Umbilical cord (tissue), 2 donors: ENCODE measurements around the gene ACOT7. TPM values are rescaled to one million over a fixed set of nuclear protein-coding genes. Genes with fewer than 3 reads are reported as not detected.
"Not testable (repeated sequence)": the region's sequence is repeated elsewhere in the genome, so short reads cannot be mapped to it uniquely, and the experiment has no call there.

Experiments
- DNase-seq: peaks from one replicate; pipeline ENCODE4 v3.0.0-alpha.2; 2015; ENCODE audit warnings: low spot score
- total RNA-seq: library from RNA; depleted of rRNA; stranded (reverse); fragments of >200 nt; gene quantifications from one replicate; pipeline ENCODE4 v1.2.3, GENCODE V29; 2014; ENCODE audit warnings: low replicate concordance; ENCODE audit not compliant: insufficient read depth

ACOT7 gene
- total RNA-seq, 1 donor from 2014 or later: 7.5 TPM

DNA sequence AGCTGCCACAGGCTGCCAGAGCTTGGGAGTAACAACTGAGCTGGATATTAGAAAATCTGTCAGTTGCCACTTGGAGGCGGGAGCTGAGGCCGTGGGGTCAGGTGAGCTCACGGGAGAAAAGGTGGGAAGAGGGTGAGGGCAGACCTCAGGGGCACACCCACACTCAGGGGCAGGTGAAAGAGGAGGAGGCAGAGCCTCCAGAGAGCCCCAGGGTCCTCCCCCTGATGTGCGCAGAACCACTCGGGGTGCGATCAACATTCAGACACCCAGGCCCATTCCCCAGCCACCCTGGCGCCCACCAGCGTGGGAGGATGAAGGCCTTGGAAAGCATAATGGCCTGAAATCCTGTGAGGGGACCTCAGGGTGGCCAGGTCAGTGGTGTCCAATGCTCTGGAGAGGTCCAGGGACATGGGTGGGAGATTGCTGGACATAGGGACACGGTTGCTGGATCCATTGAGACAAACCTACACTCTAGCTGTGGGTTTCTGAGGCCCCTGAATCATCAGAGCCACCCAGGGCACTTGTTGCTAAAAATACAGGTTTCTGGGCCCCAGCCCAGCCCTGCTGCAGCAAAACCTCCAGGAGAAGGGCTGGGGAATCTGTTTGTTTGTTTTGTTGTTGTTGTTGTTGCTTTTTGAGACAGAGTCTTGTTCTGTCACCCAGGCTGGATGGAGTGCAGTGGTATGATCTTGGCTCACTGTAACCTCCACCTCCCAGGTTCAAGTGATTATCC, 83.3 kb downstream of the ACOT7 start:
- DNase-seq: no peak

DNA sequence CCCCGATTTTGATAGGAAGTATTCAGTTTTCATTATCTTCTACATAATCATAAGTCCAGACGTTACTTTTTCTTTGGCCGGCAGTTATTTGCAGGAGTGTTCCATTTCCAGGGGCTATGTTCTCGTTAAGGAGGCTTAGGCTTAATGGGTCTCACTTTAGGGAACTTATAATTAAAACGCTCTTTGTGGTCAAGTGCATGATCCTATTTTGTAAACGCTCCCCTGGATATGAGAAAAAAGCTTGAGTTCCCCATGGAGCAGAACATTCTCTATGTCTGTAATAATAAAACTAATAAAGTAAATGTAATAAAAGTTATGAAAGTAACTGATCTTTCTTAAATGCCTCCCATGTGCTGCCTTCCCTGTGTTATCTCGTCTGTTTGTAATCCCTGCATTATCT, 84.0 kb downstream of the ACOT7 start:
- DNase-seq: no peak

DNA sequence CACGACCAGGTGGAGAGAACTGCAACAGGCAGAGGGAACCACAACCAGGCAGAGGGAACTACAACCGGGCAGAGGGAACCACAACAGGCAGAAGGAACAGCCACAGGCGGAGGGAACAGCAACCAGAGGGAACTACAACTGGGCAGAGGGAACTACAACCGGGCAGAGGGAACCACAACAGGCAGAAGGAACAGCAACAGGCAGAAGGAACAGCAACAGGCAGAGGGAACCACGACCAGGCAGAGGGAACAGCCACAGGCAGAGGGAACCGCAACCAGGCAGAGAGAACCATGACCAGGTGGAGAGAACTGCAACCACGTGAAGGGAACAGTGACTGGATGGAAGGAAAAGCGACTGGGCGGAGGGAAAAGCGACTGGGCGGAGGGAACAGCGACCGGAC, 85.1 kb downstream of the ACOT7 start:
- no peak for DNase-seq

DNA sequence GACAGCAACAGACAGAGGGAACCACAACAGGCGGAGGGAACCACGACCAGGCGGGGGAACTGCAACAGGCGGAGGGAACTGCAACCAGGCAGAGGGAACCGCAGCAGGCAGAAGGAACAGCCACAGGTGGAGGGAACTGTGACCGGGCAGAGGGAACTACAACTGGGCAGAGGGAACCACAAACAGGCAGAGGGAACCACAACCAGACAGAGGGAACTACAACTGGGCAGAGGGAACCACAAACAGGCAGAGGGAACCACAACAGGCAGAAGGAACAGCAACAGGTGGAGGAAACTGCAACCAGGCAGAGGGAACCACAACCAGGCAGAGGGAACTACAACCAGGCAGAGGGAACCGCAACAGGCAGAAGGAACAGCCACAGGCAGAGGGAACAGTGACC, 85.9 kb downstream of the ACOT7 start:
- not testable (repeated sequence) for DNase-seq

DNA sequence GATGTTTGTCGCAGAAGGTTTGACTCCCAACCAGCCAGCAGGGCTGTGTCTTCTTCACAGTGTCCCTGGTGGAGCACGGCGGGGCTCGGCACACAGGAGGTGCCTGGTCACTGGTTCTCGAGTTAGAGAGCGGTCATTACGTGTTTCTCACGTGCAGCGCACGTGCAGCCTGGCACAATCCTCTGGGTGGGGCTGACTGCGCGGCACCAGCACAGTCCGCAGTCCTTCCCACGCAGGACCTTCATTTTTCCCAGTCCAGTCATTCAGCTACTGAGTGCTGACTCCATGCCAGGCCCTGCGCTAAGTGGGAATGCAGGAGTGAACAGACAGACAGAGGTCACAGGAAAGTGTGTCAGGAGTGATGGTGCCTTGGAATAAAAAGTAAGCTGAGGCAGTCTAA, 86.5 kb downstream of the ACOT7 start:
- no peak for DNase-seq

DNA sequence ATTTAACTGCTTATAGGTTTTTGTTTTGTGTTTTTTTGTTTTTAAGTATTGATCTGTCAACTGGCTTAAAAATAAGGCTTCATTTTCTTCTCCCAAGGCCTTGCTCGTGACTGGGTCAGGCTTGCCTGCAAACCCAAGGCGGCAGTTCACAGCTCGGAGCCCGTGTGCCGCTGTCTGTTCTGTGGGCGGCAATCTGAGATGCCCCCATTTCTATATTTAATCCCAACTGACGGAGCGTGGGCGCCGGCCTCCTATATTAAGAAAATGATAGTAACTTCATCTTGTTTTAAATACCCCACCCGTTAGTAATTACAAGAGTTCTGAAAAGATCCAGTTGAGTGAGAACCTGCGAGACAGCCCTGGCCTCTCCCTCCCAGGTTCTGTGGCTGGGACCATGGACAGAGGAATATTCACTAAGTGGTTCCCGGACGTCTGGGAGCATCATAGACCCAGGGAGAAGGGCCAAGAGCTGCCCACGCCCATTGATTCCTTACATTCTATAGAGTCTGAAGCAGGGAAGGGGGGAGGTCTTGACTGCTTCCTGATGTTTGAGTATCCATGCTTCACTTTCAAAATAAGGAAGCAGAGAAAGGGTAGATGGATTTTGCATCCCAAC, 90.1 kb downstream of the ACOT7 start:
- DNase-seq: no peak

DNA sequence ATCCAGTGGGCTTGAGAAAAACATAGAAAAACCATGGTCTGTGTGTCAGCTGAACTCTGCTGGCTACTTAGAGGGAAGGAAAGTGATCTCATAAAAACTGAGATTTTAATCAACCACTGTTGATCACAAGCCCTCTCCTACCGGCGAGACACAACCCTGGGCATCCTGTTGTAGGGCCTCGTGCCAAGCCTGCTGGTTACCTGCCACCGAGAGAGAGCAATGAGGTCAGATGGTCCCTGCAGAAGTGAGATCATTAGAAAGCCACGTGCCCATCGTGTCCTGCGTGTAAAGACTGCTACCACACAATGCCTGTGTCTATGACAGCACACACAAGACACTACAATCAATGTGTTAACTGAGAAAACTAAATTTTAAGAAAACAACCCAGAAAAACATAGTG, 91.0 kb downstream of the ACOT7 start:
- DNase-seq: no peak

DNA sequence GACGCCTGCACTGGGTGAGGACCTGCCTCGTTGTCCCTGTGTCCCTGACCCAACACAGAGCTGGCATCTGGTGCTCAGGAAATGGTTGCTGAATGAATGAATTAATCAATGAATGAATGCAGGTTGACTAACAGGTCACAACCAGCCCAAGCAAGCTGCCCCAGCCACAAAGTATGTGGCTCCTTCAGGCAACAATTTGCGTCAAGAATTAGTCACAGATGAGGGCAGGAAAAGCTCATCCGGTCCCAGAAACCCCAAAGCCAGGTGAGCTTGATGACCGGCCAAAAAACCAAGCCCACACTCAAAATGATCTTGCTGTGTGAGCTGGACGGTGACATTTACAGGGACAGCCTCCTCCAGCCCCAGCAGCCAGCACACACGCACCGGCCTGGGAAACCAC, 92.0 kb downstream of the ACOT7 start:
- no peak for DNase-seq

DNA sequence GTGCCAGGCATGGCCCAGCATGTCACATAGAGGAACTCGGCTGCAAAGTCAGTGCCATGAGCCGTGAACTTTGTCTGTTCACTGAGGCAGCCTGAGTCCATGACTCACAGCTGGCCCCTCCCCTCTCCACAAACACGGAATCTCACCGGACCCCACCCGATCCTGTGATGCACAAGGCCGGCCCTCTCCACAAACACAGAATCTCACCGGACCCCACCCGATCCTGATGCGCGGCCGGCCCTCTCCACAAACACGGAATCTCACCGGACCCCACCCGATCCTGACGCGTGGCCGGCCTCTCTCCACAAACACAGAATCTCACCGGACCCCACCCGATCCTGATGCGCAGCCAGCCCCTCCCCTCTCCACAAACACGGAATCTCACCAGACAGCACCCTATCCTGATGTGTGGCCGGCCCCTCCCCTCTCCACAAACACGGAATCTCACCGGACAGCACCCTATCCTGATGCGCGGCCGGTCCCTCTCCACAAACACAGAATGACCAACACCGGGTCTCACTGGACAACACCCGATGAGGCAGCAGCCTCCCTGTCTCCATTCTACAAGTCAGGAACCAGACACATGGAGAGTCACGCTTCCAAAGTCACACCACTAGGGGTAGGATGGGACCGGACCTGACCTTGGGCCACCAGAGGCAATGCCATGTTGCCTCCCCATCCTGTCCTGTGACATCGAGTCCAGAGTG, 93.1 kb downstream of the ACOT7 start:
- no peak for DNase-seq

DNA sequence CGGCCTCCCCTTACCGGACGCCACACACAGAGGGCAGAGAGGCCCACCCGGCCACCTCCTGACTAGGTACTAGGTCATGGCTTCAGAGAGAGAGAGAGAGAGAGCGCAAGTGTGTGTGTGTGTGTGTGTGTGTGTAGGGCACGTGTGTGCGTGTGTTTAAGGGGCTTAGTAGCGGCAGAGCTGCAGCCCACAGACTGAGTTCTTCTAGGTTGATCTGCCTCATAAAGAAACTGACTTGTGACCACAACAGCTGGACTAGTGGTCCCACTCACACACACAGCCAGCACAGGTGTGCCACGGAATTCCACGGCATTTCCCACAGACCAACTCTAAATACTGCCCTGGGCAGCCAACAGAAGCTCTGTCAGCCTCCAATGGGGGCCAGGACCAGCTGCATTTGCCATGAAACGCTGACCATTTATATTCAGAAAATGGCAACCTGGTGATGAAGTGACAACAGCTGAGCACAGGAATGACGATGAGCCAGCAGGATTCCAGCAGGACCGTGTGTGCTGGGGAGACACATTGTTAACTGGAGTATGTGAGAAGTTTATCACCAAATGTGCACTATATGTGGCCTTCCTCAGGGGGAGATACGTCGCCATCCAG, 93.9 kb downstream of the ACOT7 start:
- no peak for DNase-seq

DNA sequence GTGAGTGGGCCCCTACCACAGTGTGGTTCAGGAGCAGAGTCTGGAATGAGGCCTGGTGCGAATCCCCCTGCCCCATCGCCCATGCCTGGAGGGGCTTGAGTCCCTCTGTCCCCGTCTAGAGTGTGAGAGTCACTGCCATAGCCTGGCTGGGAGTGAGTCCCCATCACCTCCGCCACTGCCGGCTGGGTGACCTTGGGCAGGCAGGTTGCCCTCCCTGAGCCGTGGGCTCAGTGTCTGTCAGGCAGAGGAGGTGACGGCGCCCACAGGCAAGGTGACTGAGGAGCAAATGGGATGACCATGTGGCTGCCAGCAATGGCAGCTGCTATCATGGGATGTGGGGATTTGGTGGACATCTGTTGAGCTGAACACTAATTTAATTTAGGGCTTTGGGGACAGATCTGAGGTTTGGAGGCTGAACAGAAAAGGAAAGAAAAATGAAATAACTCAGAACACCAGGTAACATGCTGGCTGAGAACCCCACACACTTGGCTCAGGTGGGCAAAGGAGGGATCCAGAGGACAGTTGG, 94.6 kb downstream of the ACOT7 start:
- no peak for DNase-seq

DNA sequence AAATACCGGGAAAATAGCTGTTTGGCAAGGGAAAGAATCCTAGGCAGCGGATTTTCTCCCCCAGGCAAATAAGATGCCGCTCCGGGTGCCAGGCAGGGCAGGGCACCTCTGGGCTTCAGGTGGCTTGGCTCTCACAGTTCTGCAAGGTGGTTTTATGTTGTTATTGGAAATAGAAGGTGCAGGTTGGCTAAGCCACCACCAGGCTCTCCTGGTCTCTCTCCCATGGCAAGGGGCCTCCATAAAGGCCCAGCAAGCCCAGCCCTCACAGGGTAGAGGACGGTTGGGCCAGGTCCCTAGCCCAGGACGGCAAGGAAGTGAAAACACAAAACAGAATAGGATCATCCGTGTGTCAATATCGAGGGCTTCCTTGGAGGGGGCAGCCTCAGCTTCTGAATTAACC, 95.0 kb downstream of the ACOT7 start:
- DNase-seq: no peak

DNA sequence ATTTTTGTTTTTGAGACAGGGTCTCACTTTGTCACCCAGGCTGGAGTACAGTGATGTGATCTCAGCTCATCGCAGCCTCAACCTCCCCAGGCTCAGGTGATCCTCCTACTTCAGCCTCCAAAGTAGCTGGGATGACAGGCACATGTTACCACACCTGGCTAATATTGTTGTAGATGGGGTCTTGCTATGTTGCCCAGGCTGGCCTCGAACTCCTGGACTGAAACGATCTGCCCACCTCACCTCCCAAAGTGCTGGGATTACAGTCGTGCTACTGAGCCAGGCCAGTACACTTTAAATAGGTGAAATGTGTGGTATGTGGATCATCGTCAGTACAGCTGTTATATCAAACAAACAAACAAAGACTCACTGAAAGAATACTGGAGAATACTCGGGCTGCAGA, 97.7 kb downstream of the ACOT7 start:
- no peak for DNase-seq

DNA sequence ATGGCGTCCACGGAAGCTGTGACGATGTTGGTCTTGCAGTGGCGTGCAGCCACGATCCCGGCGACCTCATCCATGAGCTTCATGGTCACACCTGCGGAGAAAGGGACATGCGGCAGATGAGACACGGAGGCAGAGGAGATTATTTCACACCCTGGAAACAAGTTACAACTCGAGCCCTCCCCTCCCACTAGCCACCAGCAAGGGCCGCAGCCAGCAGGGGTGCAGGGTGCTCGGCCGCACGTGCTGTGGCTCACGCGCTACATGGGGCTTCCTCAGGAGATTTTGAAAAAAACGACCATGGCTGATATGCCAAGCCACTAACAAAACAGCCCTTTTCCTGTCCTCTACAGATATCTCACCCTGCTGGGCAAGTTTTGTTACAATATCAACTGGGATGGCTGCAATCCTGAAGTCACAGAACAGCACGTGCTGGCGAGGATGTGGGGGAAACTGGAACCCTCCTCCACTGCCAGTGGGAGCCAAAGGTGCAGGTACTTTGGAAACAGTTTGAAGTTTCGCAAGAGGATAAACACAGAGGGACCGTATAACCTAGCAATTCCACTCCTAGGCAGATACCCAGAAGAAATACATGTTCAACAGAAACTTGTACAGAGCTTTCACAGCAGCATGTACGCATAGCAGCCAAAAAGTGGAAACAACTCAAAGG, 98.5 kb downstream of the ACOT7 start:
- DNase-seq: no peak

DNA sequence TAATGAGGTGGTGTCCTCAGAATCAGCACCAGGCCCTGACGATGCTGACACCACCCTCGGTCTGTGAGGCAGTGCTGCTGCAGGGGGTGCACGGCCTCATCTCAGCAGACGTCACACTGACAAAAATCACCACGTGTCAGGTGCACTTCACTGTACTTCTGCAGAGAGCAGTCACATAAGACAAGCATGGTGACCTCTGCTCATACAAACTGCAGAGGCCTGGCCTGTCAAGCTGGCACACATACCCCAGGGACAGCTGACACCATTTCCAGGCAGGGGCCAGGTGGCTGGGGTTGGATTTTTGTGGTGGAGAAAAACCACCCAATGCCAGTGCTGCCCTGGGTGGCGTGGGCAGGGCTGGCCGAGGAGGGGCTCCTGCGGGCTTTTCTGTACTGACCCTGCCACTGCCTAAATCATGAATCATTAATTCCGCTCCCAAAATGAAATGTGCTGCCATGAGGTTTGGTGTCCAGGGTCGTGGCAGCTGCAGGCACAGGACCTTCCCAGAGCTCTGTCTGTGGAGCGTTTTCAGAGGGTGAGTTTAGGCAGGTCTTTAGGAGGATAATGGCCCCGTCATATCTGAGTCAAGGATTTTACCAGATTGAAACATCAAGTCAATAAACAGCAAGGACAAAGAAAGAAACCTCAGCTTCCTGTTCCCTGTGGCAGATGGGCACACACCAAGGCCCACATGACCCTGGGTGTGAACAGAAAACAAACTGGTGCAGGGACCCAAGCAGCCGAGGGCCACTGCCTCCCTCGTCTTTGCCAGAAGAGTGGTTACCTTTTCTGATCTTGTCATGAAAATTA, 99.3 kb downstream of the ACOT7 start:
- no peak for DNase-seq

DNA sequence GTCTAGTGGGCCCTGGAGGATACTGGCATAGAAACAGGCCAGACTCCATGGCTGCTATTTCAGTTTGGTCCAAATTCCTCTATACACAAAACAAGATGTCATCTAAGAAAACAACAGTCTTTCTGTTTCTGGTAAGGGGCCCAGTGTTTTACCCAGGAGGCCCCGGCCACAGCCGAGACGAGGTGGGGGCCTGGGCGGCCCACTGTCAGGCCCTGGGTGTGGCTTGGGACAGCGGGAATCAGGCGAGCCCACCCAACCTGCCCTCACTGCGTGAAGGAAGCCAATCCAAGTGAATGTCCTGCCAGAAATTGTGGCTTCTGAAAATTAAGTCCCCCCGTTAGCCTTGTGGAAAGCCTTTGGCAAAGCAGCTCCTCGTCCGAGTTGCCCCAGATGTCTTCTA, 101.5 kb downstream of the ACOT7 start:
- no peak for DNase-seq

DNA sequence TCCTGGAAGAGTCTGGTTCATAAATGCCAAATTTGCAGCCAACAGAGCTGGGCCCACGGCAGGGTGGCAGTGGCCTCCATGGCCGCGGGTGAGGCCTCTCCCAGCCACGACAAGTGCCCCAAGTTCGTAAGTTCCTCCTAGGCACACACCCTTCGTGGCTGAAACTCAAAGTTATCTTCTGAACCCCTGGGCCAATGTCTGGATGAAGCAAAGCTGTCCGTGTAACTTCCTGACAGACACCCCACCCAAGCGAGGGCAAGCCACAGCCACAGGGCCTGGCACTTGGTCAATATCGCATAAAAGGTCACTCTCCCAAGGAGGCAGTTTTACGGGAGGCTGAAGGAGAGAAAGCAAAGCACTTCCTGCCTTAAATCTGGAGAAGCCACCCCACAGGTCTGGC, 104.9 kb downstream of the ACOT7 start:
- DNase-seq: no peak

DNA sequence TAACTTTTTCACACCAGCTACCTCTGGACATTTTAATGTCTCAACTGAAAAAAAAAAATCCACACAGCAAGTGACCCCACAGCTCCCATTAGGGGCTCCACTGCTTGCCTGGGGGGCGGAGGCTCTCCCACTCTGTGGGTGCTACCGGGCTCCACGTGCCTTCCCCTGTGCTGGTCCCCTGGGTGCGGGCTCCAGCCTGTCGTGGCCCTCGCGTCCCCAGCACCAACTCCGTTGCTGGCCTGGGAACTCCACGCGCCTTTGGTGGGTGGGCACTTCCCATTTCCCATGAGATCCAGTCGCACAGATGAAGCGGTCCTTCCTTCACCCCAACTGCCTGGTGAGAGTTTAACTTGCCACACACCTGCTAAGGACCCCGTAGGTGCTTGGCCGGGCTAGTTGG, 105.5 kb downstream of the ACOT7 start:
- no peak for DNase-seq

DNA sequence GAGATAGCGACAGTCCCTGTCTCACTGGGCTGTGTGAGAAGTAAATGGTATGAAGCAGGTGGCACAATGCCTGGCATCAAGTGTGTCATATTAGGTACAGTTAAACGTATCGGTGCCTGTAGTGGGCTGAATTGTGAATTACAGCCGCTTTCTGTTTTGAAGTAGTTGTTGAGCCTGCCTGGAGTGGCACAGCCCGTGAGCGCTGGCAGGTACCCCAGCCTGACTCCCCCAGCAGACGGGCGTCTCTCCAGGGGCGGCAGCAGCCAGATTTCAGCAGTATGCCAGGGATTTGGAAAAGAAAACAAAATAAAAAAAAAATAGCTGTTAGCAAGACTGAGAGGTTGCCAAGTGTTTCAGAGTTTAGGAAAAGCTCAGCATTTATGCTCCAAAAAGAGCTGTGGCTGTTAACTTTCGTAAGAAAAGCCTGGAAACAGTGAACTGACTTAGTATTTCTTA, 106.1 kb downstream of the ACOT7 start:
- DNase-seq: peak; percentile 19

DNA sequence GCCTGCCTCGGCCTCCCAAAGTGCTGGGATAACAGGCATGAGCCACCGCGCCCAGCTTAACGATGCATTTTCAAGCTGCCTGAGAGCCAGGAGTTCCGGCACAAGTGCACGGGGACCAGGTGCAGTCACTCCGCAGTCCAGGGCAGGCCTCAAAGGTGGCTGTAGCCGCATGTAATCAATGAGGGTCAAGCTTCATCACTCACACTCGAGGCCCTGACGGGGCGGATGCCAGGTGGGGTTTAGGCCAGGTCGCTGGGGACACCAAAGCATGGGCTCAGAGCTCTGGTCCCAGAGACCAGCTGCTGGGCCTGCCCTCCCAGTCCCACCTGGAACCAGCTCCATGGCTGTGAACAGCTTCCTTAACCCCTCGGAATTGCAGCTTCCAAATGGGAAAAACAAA, 106.5 kb downstream of the ACOT7 start:
- no peak for DNase-seq

DNA sequence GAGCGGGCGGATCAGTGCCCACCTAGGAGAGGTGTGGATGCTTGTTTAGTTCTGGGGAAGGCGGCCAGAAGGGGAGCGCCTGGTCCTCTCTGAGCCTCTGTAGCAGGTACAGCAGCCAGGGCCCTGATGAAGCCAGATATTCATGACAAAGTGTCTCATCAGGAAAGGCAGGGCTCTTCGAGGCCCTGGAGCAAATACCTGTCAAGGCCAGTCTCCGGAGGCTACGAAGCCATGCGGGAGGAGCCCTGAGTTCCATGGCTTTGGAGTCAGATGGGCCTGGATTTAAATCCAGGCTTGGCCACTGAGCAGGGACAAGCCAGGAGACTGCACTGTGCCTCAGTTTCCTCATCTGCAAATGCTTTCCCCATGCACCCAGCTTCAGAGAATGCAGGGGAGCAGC, 107.3 kb downstream of the ACOT7 start:
- no peak for DNase-seq
